Tracheal epithelial cell (primary cell): ENCODE results near the gene UQCRH. TPM values are rescaled to one million over a fixed set of nuclear protein-coding genes. Genes with fewer than 3 reads are reported as not detected.

ENCODE experiments used
- total RNA-seq: library from RNA; depleted of rRNA; stranded (reverse); fragments of >200 nt; gene quantifications from 2 replicates; pipeline ENCODE4 v1.2.1, GENCODE V29; 2014

UQCRH gene
- total RNA-seq = 504 and 586 TPM in 2 replicates

GRCh38 chr1:46303038-46303871 lies at the start of gene UQCRH, which contains the start of gene LRRC41:
Gene UQCRH, plus strand, starts transcription at chr1:46303698. Its CDS starts 69 bp downstream, at chr1:46303767.
Gene LRRC41, minus strand, starts transcription at chr1:46303616. Its CDS starts 294 bp downstream, at chr1:46303322.

GRCh38 chr1:46340404-46341221 lies 37.1 kb downstream of the UQCRH start, which contains the start of gene NSUN4:
Gene NSUN4, plus strand, starts transcription at chr1:46340807. Its CDS starts 20 bp downstream, at chr1:46340827.

Other genes with a start within 250 kb of the UQCRH start
- gene PIK3R3, start 171.1 kb upstream of the UQCRH start, total RNA-seq = 2.4 and 2.6 TPM in 2 replicates
- 26.2 and 29.4 TPM in 2 replicates for gene TSPAN1, start 128.6 kb upstream of the UQCRH start, total RNA-seq
- not detected in 2 replicates for gene P3R3URF, start 127.2 kb upstream of the UQCRH start, total RNA-seq
- gene POMGNT1, start 105.3 kb upstream of the UQCRH start, total RNA-seq = 48.4 and 61.0 TPM in 2 replicates
- 2.6 and 3.1 TPM in 2 replicates for gene LURAP1, start 100.4 kb upstream of the UQCRH start, total RNA-seq
- gene RAD54L, start 55.9 kb upstream of the UQCRH start, total RNA-seq = 0.96 and 1.7 TPM in 2 replicates
- gene LRRC41, start 82 bp upstream of the UQCRH start, total RNA-seq = 103 and 117 TPM in 2 replicates
- 11.5 and 12.0 TPM in 2 replicates for gene NSUN4, start 37.1 kb downstream of the UQCRH start, total RNA-seq
- 6.6 and 13.3 TPM in 2 replicates for gene FAAH, start 90.6 kb downstream of the UQCRH start, total RNA-seq
- gene DMBX1, start 186.1 kb downstream of the UQCRH start, total RNA-seq = not detected in 2 replicates
- not detected in 2 replicates for gene KNCN, start 247.9 kb downstream of the UQCRH start, total RNA-seq